H1 (cell line): Measurements from ENCODE around the gene KLHL35.

Source experiments
- ATF2 ChIP-seq: IDR thresholded peaks from 2 replicates; pipeline ENCODE4 v1.6.1; 2012; ENCODE audit warnings: low read length, inconsistent platforms
- CREB1 ChIP-seq: IDR thresholded peaks from 2 replicates; pipeline ENCODE4 v1.6.1; 2012; ENCODE audit warnings: inconsistent platforms
- CTCF ChIP-seq, 3 experiments: IDR thresholded peaks; 1 replicate in 2 of 3; 2 replicates in 1 of 3; pipeline versions ENCODE4 v1.5.1 to v1.6.1; 2011; ENCODE audit warnings: low read length in 3 of 3, mild to moderate bottlenecking in 3 of 3, inconsistent platforms in 2 of 3, low read depth in 1 of 3, moderate library complexity in 1 of 3; ENCODE audit not compliant: insufficient read depth in 1 of 3; ENCODE audit errors: control extremely low read depth in 1 of 3
- E2F6 ChIP-seq: IDR thresholded peaks from 2 replicates; pipeline ENCODE4 v1.6.1; 2012; ENCODE audit warnings: inconsistent platforms
- EGR1 ChIP-seq: IDR thresholded peaks from 2 replicates; pipeline ENCODE4 v1.6.1; 2011; ENCODE audit warnings: low read depth, low read length, borderline replicate concordance
- EP300 ChIP-seq, 2 experiments: IDR thresholded peaks; 1 replicate in 1 of 2; 2 replicates in 1 of 2; pipeline ENCODE4 v1.6.1; 2011 to 2012; ENCODE audit warnings: low read depth in 2 of 2, low read length in 2 of 2, mild to moderate bottlenecking in 2 of 2, borderline replicate concordance in 1 of 2, inconsistent platforms in 1 of 2, moderate library complexity in 1 of 2
- JUN ChIP-seq: IDR thresholded peaks from 2 replicates; pipeline ENCODE4 v1.6.1; 2011; ENCODE audit warnings: low read depth, mild to moderate bottlenecking, improper control_type of control experiment, low read length
- JUND ChIP-seq: IDR thresholded peaks from 2 replicates; pipeline ENCODE4 v1.6.1; 2011; ENCODE audit warnings: mild to moderate bottlenecking, improper control_type of control experiment, low read length
- MAX ChIP-seq: IDR thresholded peaks from 2 replicates; pipeline ENCODE4 v1.6.1; 2012; ENCODE audit warnings: inconsistent platforms
- POLR2A ChIP-seq, 2 experiments: IDR thresholded peaks; 1 replicate in 1 of 2; 2 replicates in 1 of 2; pipeline ENCODE4 v1.6.1; 2011; ENCODE audit warnings: low read depth in 2 of 2, low read length in 2 of 2, mild to moderate bottlenecking in 2 of 2; ENCODE audit errors: control extremely low read depth in 1 of 2
- POLR2AphosphoS5 ChIP-seq: IDR thresholded peaks from 2 replicates; pipeline ENCODE4 v1.6.1; 2011; ENCODE audit warnings: low read depth, low read length
- RBBP5 ChIP-seq: IDR thresholded peaks from 2 replicates; pipeline ENCODE4 v1.7.1; 2012; ENCODE audit warnings: low read depth, mild to moderate bottlenecking, inconsistent platforms, low read length, moderate library complexity, borderline replicate concordance
- RXRA ChIP-seq: IDR thresholded peaks from 2 replicates; pipeline ENCODE4 v1.6.1; 2011; ENCODE audit warnings: low read depth, mild to moderate bottlenecking, low read length, moderate library complexity; ENCODE audit not compliant: insufficient read depth
- TEAD4 ChIP-seq: IDR thresholded peaks from 2 replicates; pipeline ENCODE4 v1.6.1; 2012; ENCODE audit warnings: low read depth, low read length, inconsistent platforms, mixed read lengths

- TF ChIP-seq CREB1 = no peak
- no peak for TF ChIP-seq E2F6
- no peak for TF ChIP-seq CTCF (IDR thresholded peaks at IDR 0.05; ENCODE audit: control extremely low read depth in 1 of 3, insufficient read depth in 1 of 3, low read depth in 1 of 3, low read length in 3 of 3)
- TF ChIP-seq EP300 (IDR thresholded peaks at IDR 0.05; ENCODE audit: borderline replicate concordance in 1 of 2, low read depth in 2 of 2, low read length in 2 of 2) = no peak
- no peak for TF ChIP-seq POLR2A (IDR thresholded peaks at IDR 0.05; ENCODE audit: control extremely low read depth in 1 of 2, low read depth in 2 of 2, low read length in 2 of 2)
- no peak for TF ChIP-seq MAX
- TF ChIP-seq TEAD4 = no peak
- no peak for TF ChIP-seq POLR2AphosphoS5
- no peak for TF ChIP-seq EGR1
- no peak for TF ChIP-seq JUND
- TF ChIP-seq RBBP5 = no peak
- no peak for TF ChIP-seq ATF2
- TF ChIP-seq JUN = no peak
- TF ChIP-seq RXRA = no peak
Observed at GRCh38 chr11:75436806-75437205, 3.8 kb upstream of the KLHL35 start.
